Left lobe of liver (tissue), 2 donors: ENCODE data around the gene RALBP1. TPM values are rescaled to one million over a fixed set of nuclear protein-coding genes. Genes with fewer than 3 reads are reported as not detected.

Experiments used
- ATAC-seq: fragments of 200-7000 bp; cut with Tn5 transposase; one replicate; pipeline ENCODE4 v1.9.1; 2020; ENCODE audit warnings: mild to moderate bottlenecking, moderate library complexity
- DNase-seq: peaks from one replicate; pipeline ENCODE4 v3.0.0-alpha.2; 2020; ENCODE audit warnings: low spot score
- total RNA-seq: library from RNA; stranded (reverse); gene quantifications from one replicate; pipeline ENCODE4 v1.2.1, GENCODE V29; 2021
- donor health status: DM: no; HTN: no; CAD: no; lungs with moderate emphysema.
- donor health status: DM: no; HTN: yes; CAD: no.

RALBP1 gene
- total RNA-seq, 1 donor from 2014 or later = 17.4 TPM

DNA sequence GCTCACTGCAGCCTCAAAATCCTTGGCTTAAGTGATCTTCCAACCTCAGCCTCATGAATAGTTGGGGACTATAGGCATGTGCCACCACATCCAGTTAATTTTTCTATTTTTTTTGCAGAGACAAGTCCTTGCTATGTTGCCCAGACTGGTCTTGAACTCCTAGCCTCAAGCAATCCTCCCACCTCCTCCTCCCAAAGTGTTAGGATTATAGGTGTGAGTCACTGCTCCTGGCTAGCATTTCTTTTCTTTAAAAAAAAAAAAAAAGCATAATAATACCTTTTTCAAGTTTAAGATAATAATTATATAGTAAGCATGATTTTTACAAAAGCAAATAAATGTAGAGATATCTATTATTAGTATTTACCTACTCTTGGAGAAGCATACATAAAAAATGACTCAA is 103.0 kb downstream of the RALBP1 start:
- DNase-seq (no peak), ATAC-seq (no peak)

DNA sequence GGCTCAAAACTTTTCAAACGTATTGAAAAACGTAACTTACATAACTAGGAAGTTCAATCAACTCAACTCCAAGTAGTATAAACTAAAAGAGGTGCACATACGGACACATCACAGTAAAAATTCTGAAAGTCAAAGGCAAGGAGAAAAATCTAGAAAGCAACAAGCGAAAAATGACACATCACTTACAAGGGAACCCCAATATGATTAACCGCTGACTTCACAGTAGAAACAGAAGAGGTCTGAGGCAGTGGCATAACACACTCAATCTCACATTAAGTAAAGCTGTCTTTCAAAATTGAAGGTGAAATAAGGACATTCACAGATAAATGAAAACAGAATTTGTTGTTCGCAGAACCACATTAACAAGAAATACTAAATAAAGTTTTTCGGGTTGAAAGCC is 106.4 kb downstream of the RALBP1 start:
- no peak for ATAC-seq

DNA sequence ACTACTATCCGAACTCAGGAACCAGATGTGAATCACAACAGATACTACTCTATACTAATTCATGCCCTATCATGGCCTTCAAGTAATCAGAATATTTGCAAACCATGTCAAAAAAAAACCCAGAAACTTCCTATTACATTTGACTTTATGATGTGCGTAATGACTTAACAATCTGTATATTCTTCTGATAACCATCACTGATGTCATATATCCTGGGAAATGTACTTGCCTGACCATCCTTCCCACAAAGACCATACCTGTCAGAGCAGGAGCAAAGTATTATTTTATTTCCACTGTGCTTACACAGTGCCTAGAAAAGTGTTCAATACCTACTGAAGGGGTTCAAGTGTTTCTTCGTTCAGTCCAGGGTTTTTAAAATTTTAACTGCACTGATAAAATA is 111.5 kb downstream of the RALBP1 start:
- ATAC-seq (no peak), DNase-seq (no peak)

More for the DNA sequence above, 106.4 kb downstream of the RALBP1 start:
- no peak for DNase-seq

Other genes with a start within 250 kb of the RALBP1 start
- gene TWSG1, start 140.7 kb upstream of the RALBP1 start, total RNA-seq = 4.4 TPM
- 20.1 TPM for gene PPP4R1, start 139.0 kb downstream of the RALBP1 start, total RNA-seq
- 7.8 TPM for gene RAB31, start 232.8 kb downstream of the RALBP1 start, total RNA-seq